ENCODE data around the gene S100A14. TPM values are rescaled to one million over a fixed set of nuclear protein-coding genes. Genes with fewer than 3 reads are reported as not detected.
A peak's percentile ranks its signal among the peaks of the same experiment; 100 is the strongest.
"Not testable (repeated sequence)": the region's sequence is repeated elsewhere in the genome, so short reads cannot be mapped to it uniquely, and the experiment has no call there.

S100A14 gene
- not detected for total RNA-seq

GRCh38 chr1:153616144-153616916 lies at the start of gene S100A14:
S100A14 (minus strand) TSS chr1:153616325; CDS start chr1:153615858, 467 bp downstream.
- no peak for DNase-seq

DNA sequence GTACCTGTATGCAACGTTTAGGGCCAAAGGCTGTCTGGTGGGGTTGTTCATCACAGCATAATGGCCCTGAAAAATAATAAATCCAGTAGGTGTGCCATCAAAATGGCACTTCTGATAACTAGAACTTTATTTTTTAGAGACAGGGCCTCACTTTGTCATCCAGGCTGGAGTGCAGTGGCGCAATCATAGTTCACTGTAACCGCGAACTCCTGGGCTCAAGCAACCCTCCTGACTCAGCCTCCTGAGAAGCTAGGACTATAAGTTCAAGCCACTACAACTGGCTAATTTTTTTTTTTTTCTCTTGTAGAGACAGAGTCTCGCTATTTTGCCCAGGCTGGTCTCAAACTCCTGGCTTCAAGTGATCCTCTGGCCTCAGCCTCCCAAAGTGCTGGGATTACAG lies 47.1 kb upstream of the S100A14 start:
- no peak for DNase-seq

DNA sequence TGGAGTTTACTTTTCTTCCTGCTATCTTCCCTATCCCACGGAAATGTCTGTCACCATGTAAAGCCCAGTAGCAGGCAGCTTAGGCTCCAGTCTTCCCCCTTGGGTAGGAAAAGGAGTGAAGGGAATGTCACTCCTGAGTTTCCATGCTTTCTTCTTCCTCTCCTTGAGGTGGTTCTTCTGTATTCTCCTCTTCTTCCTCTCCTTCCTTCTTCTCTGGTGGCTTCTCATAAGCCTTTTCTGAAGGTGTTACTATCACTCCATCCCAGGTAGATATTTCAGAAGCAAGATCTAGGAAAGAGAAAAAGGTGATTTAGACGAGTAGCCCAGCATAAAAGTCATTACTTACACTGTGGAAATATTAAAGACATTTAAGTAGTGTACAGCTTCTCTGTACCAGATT lies 46.1 kb upstream of the S100A14 start:
- DNase-seq: no peak

GRCh38 chr1:153661111-153661708 lies 45.1 kb upstream of the S100A14 start:
- DNase-seq: no peak

DNA sequence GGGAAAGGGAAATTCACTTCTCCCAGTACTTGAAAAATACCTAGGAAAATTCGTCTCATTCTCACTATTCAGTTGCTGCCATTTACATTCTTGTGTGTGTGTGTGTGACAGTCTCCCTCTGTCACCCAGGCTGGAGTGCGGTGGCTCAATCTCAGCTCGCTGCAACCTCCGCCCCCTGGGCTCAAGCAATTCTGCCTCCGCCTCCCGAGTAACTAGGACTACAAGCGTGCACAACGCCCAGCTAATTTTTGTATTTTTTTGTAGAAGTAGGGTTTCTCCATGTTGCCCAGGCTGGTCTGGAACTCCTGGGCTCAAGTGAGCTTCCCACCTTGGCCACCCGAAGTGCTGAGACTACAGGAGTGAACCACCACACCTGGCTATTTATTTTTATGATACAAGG lies 43.5 kb upstream of the S100A14 start:
- no peak for DNase-seq

- no peak for DNase-seq
Measured at GRCh38 chr1:153659175-153659534, 43.0 kb upstream of the S100A14 start.

DNA sequence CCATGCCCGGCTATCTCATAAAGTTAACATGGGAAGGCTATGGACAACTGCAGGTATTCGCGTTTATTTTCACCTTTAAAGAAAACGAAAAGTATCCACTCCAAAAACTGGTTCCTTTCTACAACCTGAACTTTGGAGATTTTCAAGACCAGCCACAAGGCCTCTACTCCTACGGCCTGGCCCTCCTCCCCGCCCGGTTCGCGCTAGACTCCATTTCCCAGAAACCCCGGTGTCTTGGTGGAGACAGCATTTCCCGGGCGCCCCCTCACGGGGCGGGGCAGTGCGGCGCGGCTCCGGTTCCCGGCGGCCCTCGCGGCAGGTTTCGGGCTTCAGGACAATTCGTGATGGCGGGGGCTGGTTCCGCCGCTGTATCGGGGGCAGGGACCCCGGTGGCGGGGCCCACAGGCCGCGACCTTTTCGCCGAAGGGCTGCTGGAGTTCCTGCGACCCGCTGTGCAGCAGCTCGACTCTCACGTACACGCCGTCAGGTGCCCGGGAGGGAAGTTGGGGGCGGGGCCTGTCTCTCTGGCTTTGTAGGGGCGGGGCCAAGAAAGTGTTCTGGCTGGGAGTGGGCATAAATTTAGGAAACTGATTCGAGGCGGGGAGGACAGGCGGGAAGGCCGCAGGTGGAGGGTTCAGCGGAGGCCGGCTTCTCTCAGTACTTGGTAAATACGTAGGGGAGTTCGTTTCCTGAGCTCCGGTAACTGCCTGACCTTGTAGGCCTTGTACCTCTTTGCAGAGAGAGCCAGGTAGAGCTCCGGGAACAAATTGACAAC lies 42.5 kb upstream of the S100A14 start, which contains the start of gene SNAPIN:
TSS of gene SNAPIN (plus strand) at position 304 of the 775 bp plus-strand sequence. CDS start at position 345, 41 bp downstream.
- peak; percentile 86 for DNase-seq

- DNase-seq: no peak
Measured at GRCh38 chr1:153655333-153655732, 39.2 kb upstream of the S100A14 start.

DNA sequence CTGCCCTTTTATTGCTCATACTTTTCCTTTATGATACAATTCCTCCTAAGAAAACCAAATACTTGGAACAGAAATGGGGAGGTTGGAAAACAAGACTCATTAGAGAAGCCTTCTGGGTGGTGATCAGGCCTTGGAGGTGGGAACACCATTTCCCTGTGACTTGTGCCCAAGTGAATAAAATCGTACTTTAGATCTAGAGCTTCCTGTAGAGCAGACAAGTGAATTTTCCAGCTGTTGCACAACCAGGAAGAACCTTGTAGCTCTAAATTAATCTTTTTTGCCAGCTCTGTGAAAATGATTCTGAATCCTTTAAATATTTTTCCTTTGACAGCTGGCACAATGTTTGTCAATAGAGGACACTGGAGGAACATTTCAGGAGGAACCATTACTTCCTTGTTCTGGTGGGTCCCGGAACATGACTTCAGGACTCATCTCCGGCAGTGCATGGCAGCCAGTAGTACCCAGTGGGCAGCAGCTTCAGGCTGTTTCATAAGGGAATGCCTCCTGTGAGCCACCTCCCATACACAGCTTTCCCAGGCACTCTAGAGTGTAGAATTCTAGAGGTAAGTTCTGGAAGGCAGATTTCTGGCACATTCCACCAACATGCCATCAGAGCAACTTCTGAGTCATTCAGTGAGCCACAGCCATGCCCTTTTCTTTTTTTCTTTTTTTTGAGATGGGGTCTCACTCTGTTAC lies 36.8 kb upstream of the S100A14 start:
- DNase-seq: no peak

GRCh38 chr1:153651771-153652170 lies 35.6 kb upstream of the S100A14 start:
- DNase-seq: no peak

DNA sequence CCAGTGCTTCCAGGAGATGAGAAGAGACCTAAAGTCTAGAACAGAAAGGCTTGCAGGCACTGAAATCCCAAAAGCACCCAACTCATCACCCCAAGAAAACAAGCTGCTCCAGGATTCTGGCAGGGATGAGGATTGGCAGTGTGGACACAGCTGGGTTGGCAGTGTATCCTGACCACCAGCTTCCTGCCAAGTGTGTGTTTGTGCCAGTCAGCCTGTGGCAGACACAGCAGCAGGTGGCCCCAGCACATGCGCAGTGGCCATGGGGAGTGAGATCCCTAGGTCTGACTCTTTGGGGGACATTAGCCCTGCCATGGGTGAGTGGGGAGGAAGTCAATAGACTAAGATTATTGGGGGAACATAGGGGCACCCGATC lies 33.7 kb upstream of the S100A14 start:
- DNase-seq: no peak

GRCh38 chr1:153649137-153649862 lies 33.2 kb upstream of the S100A14 start:
- DNase-seq: no peak

DNA sequence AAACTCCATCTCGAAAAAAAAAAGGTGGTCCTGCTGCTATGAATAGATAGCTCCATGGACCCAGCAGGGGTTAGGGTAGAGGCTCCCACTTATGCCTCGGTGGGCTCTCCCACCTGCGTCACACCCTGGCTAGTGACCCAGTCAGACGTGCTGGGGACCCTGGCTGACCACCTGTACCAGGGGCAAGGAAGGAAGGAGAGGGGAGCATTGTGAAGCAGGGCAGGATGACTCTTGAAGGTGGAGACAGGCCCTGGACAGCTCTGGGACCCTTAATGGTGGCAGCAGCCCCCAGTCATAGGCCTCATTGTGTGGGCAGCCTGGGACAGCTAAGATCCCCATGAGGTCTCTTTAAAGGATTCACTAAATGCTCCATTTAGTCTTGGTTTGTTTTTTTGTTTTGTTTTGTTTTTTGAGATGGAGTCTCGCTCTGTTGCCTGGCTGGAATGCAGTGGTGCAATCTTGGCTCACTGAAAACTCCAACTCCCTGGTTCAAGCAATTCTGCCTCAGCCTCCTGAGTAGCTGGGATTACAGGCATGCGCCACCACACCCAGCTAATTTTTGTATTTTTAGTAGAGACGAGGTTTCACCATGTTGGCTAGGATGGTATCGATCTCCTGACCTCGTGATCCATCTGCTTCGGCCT lies 32.0 kb upstream of the S100A14 start:
- DNase-seq: no peak

DNA sequence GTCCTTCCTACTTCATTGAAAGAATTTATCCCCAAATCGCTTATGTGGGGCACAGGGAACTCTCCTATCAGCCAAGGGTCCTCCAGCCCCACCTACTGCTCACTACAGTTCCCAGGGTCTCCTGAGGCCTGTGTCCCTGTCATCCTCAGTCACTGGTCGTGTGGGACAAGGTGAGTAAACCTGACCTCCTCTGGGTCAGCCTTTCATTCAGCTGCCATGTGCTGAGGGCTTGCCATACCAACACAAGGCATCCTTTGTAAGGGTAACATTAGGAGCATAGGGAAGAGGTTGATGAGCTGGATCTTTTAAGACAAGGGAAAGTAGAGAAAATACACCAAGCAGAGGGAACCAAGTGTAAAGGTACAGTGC lies 31.2 kb upstream of the S100A14 start:
- DNase-seq: no peak

- DNase-seq: no peak
Measured at GRCh38 chr1:153646672-153647345, 30.7 kb upstream of the S100A14 start.

GRCh38 chr1:153643816-153644215 lies 27.7 kb upstream of the S100A14 start:
- no peak for DNase-seq

DNA sequence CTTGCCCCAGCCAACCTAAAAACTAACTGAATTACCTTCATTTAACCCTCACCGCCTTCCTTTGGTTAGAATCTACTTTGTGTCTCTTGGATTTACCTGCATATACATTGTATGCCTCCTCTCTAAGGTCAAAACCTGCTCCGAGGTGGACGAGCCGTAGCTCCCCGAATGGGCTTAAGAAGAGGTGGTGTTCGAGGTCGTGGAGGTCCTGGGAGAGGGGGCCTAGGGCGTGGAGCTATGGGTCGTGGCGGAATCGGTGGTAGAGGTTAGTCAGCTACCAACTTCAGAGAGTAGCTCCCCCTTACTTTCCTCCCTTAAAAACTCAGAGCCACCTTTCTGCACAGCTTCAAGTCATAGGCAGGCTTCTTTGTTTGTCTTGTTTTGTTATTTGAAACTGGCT lies 27.0 kb upstream of the S100A14 start:
- no peak for DNase-seq

- DNase-seq: no peak
Measured at GRCh38 chr1:153642161-153642560, 26.0 kb upstream of the S100A14 start.

- no peak for DNase-seq
Measured at GRCh38 chr1:153640861-153641260, 24.7 kb upstream of the S100A14 start.

DNA sequence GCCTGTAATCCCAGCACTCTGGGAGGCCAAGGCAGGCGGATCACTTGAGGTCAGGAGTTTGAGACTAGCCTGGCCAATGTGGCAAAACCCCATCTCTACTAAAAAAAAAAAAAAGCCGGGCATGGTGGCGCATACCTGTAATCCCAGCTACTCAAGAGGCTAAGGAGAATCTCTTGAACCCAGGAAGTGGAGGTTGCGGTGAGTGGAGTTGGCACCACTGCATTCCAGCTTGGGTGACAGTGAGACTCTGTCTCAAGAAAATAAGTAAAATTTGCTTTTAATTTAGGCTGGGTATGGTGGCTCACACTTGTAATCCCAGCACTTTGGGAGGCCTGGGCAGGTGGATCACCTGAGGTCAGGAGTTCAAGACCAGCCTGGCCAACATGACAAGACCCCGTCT lies 24.1 kb upstream of the S100A14 start:
- DNase-seq: not testable (repeated sequence)

GRCh38 chr1:153639280-153639679 lies 23.2 kb upstream of the S100A14 start:
- DNase-seq: no peak

All from effector CD4-positive, alpha-beta T cell (primary cell).